Prostate gland (tissue), 2 donors: Measurements from ENCODE around the gene USP10. TPM values are rescaled to one million over a fixed set of nuclear protein-coding genes. Genes with fewer than 3 reads are reported as not detected.

Source experiments
- DNase-seq: peaks from one replicate; pipeline ENCODE4 v3.0.0-alpha.2; 2019; ENCODE audit warnings: low spot score
- H3K27ac ChIP-seq, 2 donors: fragments of 200-600 bp; sonication (generic); 2 replicates each; pipeline ENCODE4 v1.5.1; 2017 to 2019
- H3K27me3 ChIP-seq: fragments of 200-600 bp; sonication (generic); replicated peaks from 2 replicates; pipeline ENCODE4 v1.5.1; 2019; ENCODE audit not compliant: insufficient read depth
- H3K36me3 ChIP-seq, 2 donors: fragments of 200-600 bp; sonication (generic); 1 replicate in 1 of 2; 2 replicates in 1 of 2; pipeline versions ENCODE4 v1.5.1 to v1.8.1; 2017 to 2019
- H3K4me1 ChIP-seq: fragments of 200-600 bp; sonication (generic); replicated peaks from 2 replicates; pipeline ENCODE4 v1.5.1; 2019
- H3K4me3 ChIP-seq, 2 donors: fragments of 200-600 bp; sonication (generic); 2 replicates each; pipeline ENCODE4 v1.5.1; 2017 to 2019
- H3K9me3 ChIP-seq: fragments of 200-600 bp; sonication (generic); 2 replicates; pipeline ENCODE4 v1.5.1; 2017
- POLR2A ChIP-seq: fragments of 450-650 bp; IDR thresholded peaks from one replicate; pipeline ENCODE4 v1.6.1; 2016; ENCODE audit warnings: antibody characterized with exemption, mild to moderate bottlenecking
- POLR2AphosphoS5 ChIP-seq: sonication (generic); formaldehyde crosslinking; IDR thresholded peaks from one replicate; pipeline ENCODE4 v1.6.1; 2017; ENCODE audit warnings: antibody characterized with exemption
- WGBS: methylation state at CpG from one replicate; pipeline ENCODE4 v1.1.5; 2018; 5-methylcytosine and 5-hydroxymethylcytosine counted together
- intact Hi-C: fragments of 100-400 bp; cut with DNase I; formaldehyde crosslinking; loops from one replicate; pipeline ENCODE4 v1.14.2; 2022
- total RNA-seq, 2 donors: library from RNA; depleted of rRNA; stranded (reverse); fragments of >200 nt; gene quantifications; one replicate each; pipeline ENCODE4 v1.1.0, GENCODE V29; 2016
- TF ChIP-seq, protein P1 (sequence below), 4 experiments: fragments of 200-600 bp in 2 of 4; fragments of 450-650 bp in 2 of 4; sonication (generic) in 2 of 4; IDR thresholded peaks; 1 replicate in 3 of 4; 2 replicates in 1 of 4; pipeline ENCODE4 v1.5.1; 2016 to 2019; ENCODE audit warnings: antibody characterized with exemption in 4 of 4, mild to moderate bottlenecking in 2 of 4, moderate library complexity in 2 of 4

USP10 gene
- total RNA-seq, 2 donors from 2014 or later: 57.4 to 95.7 TPM

DNA sequence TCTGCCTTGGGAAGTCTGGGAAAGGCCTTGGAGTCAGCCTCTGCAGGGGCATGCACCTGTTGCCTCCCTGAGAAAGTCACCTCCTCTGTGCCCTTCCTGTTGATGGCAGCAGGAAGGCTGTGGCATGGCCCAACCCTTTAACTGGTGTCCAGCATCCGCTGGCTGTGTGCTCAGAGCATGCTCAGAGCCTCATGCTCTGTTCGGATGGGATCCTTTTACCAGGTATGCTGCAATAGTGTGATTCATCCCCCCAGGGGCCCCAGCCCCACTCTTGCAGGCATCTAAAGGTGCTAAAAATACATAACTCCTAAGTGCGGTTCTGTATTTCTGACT, 26.6 kb upstream of the USP10 start:
- no peak for DNase-seq
- no peaks in the 10 kb centered on the region for H3K4me1 ChIP-seq
- intact Hi-C loops: loop anchor here (5.0 kb wide), 1 partner anchor 54 kb away; no protein-coding TSS in a partner anchor
- H3K36me3 ChIP-seq: no peaks in the 10 kb centered on the region
- TF ChIP-seq, protein P1, sequence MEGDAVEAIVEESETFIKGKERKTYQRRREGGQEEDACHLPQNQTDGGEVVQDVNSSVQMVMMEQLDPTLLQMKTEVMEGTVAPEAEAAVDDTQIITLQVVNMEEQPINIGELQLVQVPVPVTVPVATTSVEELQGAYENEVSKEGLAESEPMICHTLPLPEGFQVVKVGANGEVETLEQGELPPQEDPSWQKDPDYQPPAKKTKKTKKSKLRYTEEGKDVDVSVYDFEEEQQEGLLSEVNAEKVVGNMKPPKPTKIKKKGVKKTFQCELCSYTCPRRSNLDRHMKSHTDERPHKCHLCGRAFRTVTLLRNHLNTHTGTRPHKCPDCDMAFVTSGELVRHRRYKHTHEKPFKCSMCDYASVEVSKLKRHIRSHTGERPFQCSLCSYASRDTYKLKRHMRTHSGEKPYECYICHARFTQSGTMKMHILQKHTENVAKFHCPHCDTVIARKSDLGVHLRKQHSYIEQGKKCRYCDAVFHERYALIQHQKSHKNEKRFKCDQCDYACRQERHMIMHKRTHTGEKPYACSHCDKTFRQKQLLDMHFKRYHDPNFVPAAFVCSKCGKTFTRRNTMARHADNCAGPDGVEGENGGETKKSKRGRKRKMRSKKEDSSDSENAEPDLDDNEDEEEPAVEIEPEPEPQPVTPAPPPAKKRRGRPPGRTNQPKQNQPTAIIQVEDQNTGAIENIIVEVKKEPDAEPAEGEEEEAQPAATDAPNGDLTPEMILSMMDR (IDR thresholded peaks at IDR 0.05): no peak
- TF ChIP-seq POLR2AphosphoS5: no peak
- no peak for TF ChIP-seq POLR2A
- H3K27ac ChIP-seq: no peak overlapping the region
- no peak overlapping the region for H3K4me3 ChIP-seq
- no peaks in the 10 kb centered on the region for H3K27me3 ChIP-seq
- WGBS: 97% methylated on average over 3 of the region's 3 CpGs
- no peaks in the 10 kb centered on the region for H3K9me3 ChIP-seq

- WGBS: 93% methylated on average over 3 of the region's 3 CpGs
- no peaks in the 10 kb centered on the region for H3K4me1 ChIP-seq
- intact Hi-C loops: loop anchor here (5.0 kb wide), 1 partner anchor 54 kb away; no protein-coding TSS in a partner anchor
- DNase-seq: no peak
- H3K36me3 ChIP-seq: no peaks in the 10 kb centered on the region
- no peak overlapping the region for H3K27ac ChIP-seq
- TF ChIP-seq POLR2AphosphoS5 (no peak), POLR2A (no peak)
- TF ChIP-seq, protein P1 (IDR thresholded peaks at IDR 0.05): no peak
- H3K9me3 ChIP-seq: no peaks in the 10 kb centered on the region
- H3K27me3 ChIP-seq: no peaks in the 10 kb centered on the region
- no peak overlapping the region for H3K4me3 ChIP-seq
Measured at GRCh38 chr16:84673561-84673960, 26.2 kb upstream of the USP10 start.

- TF ChIP-seq POLR2A (no peak), POLR2AphosphoS5 (no peak)
- TF ChIP-seq, protein P1 (IDR thresholded peaks at IDR 0.05): no peak
- Histone ChIP-seq H3K27ac (no peak overlapping the region), H3K4me3 (no peak overlapping the region), H3K9me3 (no peaks in the 10 kb centered on the region), H3K27me3 (no peaks in the 10 kb centered on the region), H3K36me3 (no peaks in the 10 kb centered on the region), H3K4me1 (no peaks in the 10 kb centered on the region)
- 86% methylated on average over 9 of the region's 9 CpGs for WGBS
- intact Hi-C loops: no loop called here
- DNase-seq: no peak
Measured at GRCh38 chr16:84675423-84675822, 24.4 kb upstream of the USP10 start.

DNA sequence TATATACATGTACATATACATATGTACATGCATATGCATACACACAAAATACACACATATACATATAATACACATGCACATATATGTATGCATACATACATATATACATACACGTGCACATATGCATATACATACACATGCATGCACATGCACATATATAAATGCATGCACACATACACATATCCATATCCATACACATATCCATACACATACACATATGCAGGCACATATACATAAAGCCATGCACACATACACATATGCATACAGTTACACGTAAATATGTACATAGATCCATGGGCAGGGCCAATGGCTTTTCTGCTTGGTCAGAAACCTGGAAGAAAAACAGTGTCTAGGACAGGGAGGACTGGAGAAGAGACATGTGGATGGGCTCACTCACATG, 23.9 kb upstream of the USP10 start:
- Histone ChIP-seq H3K36me3 (no peaks in the 10 kb centered on the region), H3K27ac (no peak overlapping the region), H3K27me3 (no peaks in the 10 kb centered on the region), H3K4me3 (no peak overlapping the region), H3K4me1 (no peaks in the 10 kb centered on the region), H3K9me3 (no peaks in the 10 kb centered on the region)
- TF ChIP-seq POLR2AphosphoS5 (no peak), POLR2A (no peak)
- TF ChIP-seq, protein P1 (IDR thresholded peaks at IDR 0.05): no peak
- WGBS: 88% methylated on average over 2 of the region's 2 CpGs
- no peak for DNase-seq
- intact Hi-C loops: no loop called here

GRCh38 chr16:84677017-84677803, 22.6 kb upstream of the USP10 start:
- Histone ChIP-seq H3K27ac (no peak overlapping the region), H3K36me3 (no peaks in the 10 kb centered on the region), H3K4me3 (no peak overlapping the region), H3K9me3 (no peaks in the 10 kb centered on the region), H3K4me1 (no peaks in the 10 kb centered on the region), H3K27me3 (no peaks in the 10 kb centered on the region)
- DNase-seq: no peak
- WGBS: 75% methylated on average over 14 of the region's 14 CpGs
- TF ChIP-seq POLR2A: no peak
- TF ChIP-seq, protein P1 (IDR thresholded peaks at IDR 0.05): no peak
- TF ChIP-seq POLR2AphosphoS5: no peak
- intact Hi-C loops: no loop called here
